A673 (cell line): Measurements from ENCODE around the gene KLHDC9.

Source experiments
- CTCF ChIP-seq: fragments of 300-800, 200-600 bp; sonication (generic); conservative IDR thresholded peaks from 2 replicates; pipeline ENCODE4 v1.5.1; 2017; ENCODE audit warnings: low read depth, mild to moderate bottlenecking, antibody characterized with exemption, low read length, moderate library complexity, mixed read lengths
- EZH2 ChIP-seq: fragments of 200-600 bp; sonication (generic); IDR thresholded peaks from 2 replicates; pipeline ENCODE4 v1.6.1; 2017; ENCODE audit warnings: borderline replicate concordance, low read depth, mild to moderate bottlenecking, mixed read lengths, antibody characterized with exemption, low read length; ENCODE audit not compliant: poor library complexity, severe bottlenecking

DNA sequence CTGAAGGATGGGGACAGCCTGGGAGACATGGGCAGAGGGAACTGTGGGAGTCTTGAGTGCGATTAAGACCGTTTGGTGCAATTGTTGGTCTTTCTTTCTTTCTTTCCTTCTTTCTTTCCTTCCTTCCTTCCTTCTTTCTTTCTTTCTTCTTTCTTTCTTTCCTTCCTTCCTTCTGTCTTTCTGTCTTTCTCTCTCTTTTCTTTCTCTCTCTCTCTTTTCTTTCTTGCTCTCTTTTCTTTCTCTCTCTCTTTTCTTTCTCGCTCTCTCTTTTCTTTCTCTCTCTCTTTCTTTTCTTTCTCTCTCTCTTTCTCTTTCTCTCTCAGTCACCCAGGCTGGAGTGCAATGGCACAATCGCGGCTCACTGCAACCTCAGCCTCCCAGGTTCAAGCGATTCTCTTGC lies 2.9 kb upstream of the KLHDC9 start:
- TF ChIP-seq CTCF (no peak), EZH2 (no peak)
